Esophagus muscularis mucosa (tissue), 4 donors: ENCODE results near the gene NUCB1. TPM values are rescaled to one million over a fixed set of nuclear protein-coding genes. Genes with fewer than 3 reads are reported as not detected.
"Not testable (repeated sequence)": the region's sequence is repeated elsewhere in the genome, so short reads cannot be mapped to it uniquely, and the experiment has no call there.

Source experiments
- DNase-seq: peaks from one replicate; pipeline ENCODE4 v3.0.0-alpha.2; 2017; ENCODE audit errors: extremely low spot score
- H3K27ac ChIP-seq, 4 donors: fragments of 200-600 bp; sonication (generic); replicated peaks in 1 of 4; 1 replicate in 3 of 4; 2 replicates in 1 of 4; pipeline ENCODE4 v1.5.1; 2016 to 2019; ENCODE audit warnings: mild to moderate bottlenecking in 1 of 4
- H3K27me3 ChIP-seq, 4 donors: fragments of 200-600 bp; sonication (generic); one replicate each; pipeline versions ENCODE4 v1.5.1 to v1.6.0; 2016 to 2019
- H3K36me3 ChIP-seq, 4 donors: fragments of 200-600 bp; sonication (generic); one replicate each; pipeline ENCODE4 v1.5.1; 2016 to 2019
- H3K4me1 ChIP-seq, 4 donors: fragments of 200-600 bp; sonication (generic); one replicate each; pipeline ENCODE4 v1.5.1; 2016 to 2019
- H3K4me3 ChIP-seq, 4 donors: fragments of 200-600 bp; sonication (generic); 1 replicate in 2 of 4; 2 replicates in 2 of 4; pipeline ENCODE4 v1.5.1; 2016 to 2019; ENCODE audit warnings: mild to moderate bottlenecking in 4 of 4, moderate library complexity in 1 of 4
- H3K9me3 ChIP-seq, 4 donors: fragments of 200-600 bp; sonication (generic); 1 replicate in 3 of 4; 2 replicates in 1 of 4; pipeline ENCODE4 v1.5.1; 2016 to 2019
- EP300 ChIP-seq: sonication (generic); formaldehyde crosslinking; IDR thresholded peaks from one replicate; pipeline ENCODE4 v1.6.1; 2017; ENCODE audit warnings: antibody characterized with exemption
- POLR2A ChIP-seq: fragments of 450-650 bp; IDR thresholded peaks from one replicate; pipeline ENCODE4 v1.6.1; 2017; ENCODE audit warnings: antibody characterized with exemption, moderate library complexity, mild to moderate bottlenecking, low read depth
- POLR2AphosphoS5 ChIP-seq, 2 donors: sonication (generic); formaldehyde crosslinking; IDR thresholded peaks; one replicate each; pipeline ENCODE4 v1.6.1; 2017; ENCODE audit warnings: antibody characterized with exemption in 2 of 2
- WGBS: methylation state at CpG from one replicate; pipeline ENCODE4 v1.1.5; 2018; 5-methylcytosine and 5-hydroxymethylcytosine counted together
- intact Hi-C: fragments of 100-400 bp; cut with DNase I; formaldehyde crosslinking; loops from one replicate; pipeline ENCODE4 v1.15.1; 2023
- total RNA-seq, 4 donors: library from RNA; depleted of rRNA; stranded (reverse); fragments of >200 nt; gene quantifications; one replicate each; pipeline versions ENCODE4 v1.1.0 to v1.2.1, GENCODE V29; 2016
- TF ChIP-seq, protein P1 (sequence below), 3 experiments: fragments of 200-600 bp in 2 of 3; fragments of 450-650 bp in 1 of 3; sonication (generic) in 2 of 3; IDR thresholded peaks; one replicate each; pipeline ENCODE4 v1.5.1; 2017 to 2019; ENCODE audit warnings: antibody characterized with exemption in 3 of 3, mild to moderate bottlenecking in 2 of 3, moderate library complexity in 1 of 3

Gene NUCB1
- total RNA-seq, 4 donors from 2014 or later: 179 to 356 (median 284) TPM

DNA sequence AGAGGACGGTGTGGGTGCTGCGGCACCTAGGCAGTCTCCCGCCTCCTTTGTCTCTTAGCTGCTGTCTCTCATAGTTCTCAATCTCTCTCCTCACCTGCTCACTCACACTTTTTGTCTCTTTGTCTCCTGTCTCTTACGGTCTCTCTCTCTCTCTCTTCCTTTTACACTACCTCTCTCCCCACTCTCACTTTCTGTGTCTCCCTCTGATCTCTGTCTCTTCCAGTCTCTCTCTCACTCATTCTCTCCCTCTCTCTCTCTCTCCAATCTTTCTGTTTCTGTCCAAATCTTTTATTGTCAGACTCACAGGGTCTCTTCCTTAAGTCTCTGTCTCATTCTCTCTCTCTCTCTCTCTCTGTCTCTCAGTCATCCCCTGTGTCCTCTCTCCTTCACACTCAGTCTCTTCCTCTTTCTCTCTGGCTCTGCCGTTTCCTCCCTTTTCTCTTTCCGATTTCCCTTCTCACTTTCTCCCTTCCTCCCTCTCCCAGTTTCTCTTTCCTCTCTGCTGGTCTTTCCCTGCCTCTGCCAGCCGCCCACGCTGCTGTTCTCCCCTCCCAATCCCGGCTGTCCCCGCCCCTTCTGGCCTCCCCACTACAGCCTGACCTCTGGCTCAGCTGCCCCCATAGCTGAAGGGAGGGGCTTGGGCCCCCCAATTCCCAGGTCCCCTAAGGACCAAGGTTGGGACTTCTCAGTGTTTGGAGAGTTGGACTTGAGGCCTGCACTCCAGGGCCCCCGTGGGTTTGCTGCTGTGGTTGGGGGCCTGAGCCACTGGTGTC is 31.8 kb upstream of the NUCB1 start, which contains the start of gene PLEKHA4:
Gene PLEKHA4, minus strand, starts transcription at position 504 of the 773 bp plus-strand sequence. CDS start 997 bp downstream, outside the sequence.
- Histone ChIP-seq H3K27me3 (no peaks in the 10 kb centered on the region), H3K27ac (peak within 1 kb of the TSS; percentile 76 to 84 (median 81)), H3K4me3 (peak within 1 kb of the TSS; percentile 44 to 57 (median 48)), H3K4me1 (peaks cover 23 to 39% (median 33%) of the 10 kb centered on the region in 4 donors), H3K36me3 (peaks cover 0 to 14% (median 6%) of the 10 kb centered on the region in 4 donors), H3K9me3 (no peaks in the 10 kb centered on the region)
- WGBS: 20% methylated on average over 10 of the region's 11 CpGs
- TF ChIP-seq EP300 (no peak), POLR2AphosphoS5 (IDR thresholded peaks at IDR 0.05) (peak; percentile 48 to 53), POLR2A (no peak)
- TF ChIP-seq, protein P1, sequence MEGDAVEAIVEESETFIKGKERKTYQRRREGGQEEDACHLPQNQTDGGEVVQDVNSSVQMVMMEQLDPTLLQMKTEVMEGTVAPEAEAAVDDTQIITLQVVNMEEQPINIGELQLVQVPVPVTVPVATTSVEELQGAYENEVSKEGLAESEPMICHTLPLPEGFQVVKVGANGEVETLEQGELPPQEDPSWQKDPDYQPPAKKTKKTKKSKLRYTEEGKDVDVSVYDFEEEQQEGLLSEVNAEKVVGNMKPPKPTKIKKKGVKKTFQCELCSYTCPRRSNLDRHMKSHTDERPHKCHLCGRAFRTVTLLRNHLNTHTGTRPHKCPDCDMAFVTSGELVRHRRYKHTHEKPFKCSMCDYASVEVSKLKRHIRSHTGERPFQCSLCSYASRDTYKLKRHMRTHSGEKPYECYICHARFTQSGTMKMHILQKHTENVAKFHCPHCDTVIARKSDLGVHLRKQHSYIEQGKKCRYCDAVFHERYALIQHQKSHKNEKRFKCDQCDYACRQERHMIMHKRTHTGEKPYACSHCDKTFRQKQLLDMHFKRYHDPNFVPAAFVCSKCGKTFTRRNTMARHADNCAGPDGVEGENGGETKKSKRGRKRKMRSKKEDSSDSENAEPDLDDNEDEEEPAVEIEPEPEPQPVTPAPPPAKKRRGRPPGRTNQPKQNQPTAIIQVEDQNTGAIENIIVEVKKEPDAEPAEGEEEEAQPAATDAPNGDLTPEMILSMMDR (IDR thresholded peaks at IDR 0.05): no peak
- intact Hi-C loops: no loop called here
- DNase-seq: no peak

DNA sequence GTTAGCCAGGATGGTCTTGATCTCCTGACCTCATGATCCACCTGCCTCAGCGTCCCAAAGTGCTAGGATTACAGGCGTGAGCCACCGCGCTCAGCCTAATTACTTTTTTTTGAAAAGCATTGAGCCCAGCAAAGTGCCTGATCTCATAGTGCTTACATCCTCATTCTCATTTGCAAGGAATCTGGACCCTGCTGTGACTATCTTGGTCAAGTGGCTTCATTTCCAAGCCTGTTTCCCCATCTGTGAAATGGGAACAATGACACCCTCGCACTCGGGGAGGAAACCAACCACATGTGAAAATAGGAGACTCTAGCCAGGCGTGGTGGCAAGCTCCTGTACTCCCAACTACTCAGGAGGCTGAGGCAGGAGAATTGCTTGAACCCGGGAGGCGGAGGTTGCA is 30.1 kb upstream of the NUCB1 start:
- intact Hi-C loops: loop anchor here (5.0 kb wide), 1 partner anchor 97 kb away; the partner anchor contains the start of gene FTL
- Histone ChIP-seq H3K4me3 (no peak overlapping the region), H3K27me3 (no peaks in the 10 kb centered on the region), H3K36me3 (peaks cover 0 to 20% (median 15%) of the 10 kb centered on the region in 4 donors), H3K9me3 (no peaks in the 10 kb centered on the region), H3K27ac (no peak overlapping the region), H3K4me1 (peaks cover 30 to 56% (median 51%) of the 10 kb centered on the region in 4 donors)
- 96% methylated on average over 9 of the region's 9 CpGs for WGBS
- DNase-seq: no peak
- TF ChIP-seq POLR2AphosphoS5 (IDR thresholded peaks at IDR 0.05) (no peak), POLR2A (no peak), EP300 (no peak)
- TF ChIP-seq, protein P1 (IDR thresholded peaks at IDR 0.05): no peak

DNA sequence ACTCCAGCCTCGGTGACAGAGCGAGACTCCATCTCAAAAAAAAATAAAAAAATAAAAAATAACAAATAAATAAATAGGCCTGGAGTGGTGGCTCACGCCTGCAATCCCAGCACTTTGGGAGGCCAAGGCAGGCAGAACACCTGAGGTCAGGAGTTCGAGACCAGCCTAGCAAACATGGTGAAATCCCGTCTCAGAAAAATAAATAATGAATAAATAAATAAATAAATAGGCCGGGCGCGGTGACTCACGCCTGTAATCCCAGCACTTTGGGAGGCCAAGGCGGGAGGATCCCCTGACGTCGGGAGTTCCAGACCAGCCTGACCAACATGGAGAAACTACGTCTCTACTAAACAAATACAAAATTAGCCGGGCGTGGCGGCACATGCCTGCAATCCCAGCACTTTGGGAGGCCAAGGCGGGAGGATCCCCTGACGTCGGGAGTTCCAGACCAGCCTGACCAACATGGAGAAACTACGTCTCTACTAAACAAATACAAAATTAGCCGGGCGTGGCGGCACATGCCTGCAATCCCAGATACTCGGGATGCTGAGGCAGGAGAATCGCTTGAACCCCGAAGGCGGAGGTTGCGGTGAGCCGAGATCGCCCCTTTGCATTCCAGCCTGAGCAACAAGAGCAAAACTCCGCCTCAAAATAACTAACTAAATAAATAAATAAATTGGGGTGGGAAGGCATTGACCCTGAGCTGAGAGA is 28.5 kb upstream of the NUCB1 start:
- DNase-seq, H3K27me3 ChIP-seq, H3K9me3 ChIP-seq: not testable (repeated sequence)
- intact Hi-C loops: loop anchor here (5.0 kb wide), 1 partner anchor 96 kb away; the partner anchor contains the start of gene FTL
- Histone ChIP-seq H3K27ac (peak overlapping the region; percentile 94 to 100 (median 98)), H3K4me3 (peak overlapping the region; percentile 64 to 95 (median 80)), H3K36me3 (peaks cover 8 to 36% (median 30%) of the 10 kb centered on the region in 4 donors), H3K4me1 (peaks cover 41 to 67% (median 64%) of the 10 kb centered on the region in 4 donors)
- 84% methylated on average over 31 of the region's 31 CpGs for WGBS

DNA sequence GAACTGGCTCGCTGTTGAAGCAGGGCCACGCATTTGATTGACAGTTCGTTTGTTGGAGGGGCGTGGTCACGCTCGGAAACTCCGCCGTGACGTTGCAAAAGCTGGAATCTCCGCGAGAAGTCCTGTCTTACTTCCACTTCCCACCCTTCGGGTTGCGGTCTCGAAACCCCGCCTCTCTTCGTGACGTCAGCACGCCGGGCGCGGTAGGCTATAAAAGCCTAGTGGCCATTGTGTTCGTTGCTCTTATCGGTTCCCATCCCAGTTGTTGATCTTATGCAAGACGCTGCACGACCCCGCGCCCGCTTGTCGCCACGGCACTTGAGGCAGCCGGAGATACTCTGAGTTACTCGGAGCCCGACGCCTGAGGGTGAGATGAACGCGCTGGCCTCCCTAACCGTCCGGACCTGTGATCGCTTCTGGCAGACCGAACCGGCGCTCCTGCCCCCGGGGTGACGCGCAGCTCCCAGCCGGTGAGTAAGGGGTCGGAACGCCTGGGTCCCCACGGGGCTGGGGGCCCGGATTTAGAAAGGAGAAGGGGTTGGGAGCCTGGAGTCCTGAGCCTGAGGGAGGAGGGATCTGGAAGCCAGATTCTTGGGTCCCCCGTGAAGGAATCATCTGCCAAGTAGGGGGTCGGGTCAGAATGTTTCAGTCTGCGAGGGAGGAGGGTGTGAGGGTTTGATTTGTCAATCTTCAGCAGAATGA is 27.8 kb upstream of the NUCB1 start, which contains the start of gene PPP1R15A:
Gene PPP1R15A, plus strand, starts transcription at position 240 of the 702 bp plus-strand sequence. CDS start 813 bp downstream, outside the sequence.
- H3K4me3 ChIP-seq: peak within 1 kb of the TSS; percentile 64 to 95 (median 80)
- H3K9me3 ChIP-seq: no peaks in the 10 kb centered on the region
- TF ChIP-seq POLR2A (peak; percentile 99), POLR2AphosphoS5 (IDR thresholded peaks at IDR 0.05) (peak; percentile 100), EP300 (no peak)
- TF ChIP-seq, protein P1 (IDR thresholded peaks at IDR 0.05): peak in 2 of 3 experiments; percentile 26 to 35
- peak; percentile 100 for DNase-seq
- WGBS: 0% methylated on average over 23 of the region's 53 CpGs
- H3K4me1 ChIP-seq: peaks cover 41 to 66% (median 65%) of the 10 kb centered on the region in 4 donors
- no peaks in the 10 kb centered on the region for H3K27me3 ChIP-seq
- H3K36me3 ChIP-seq: peaks cover 8 to 43% (median 36%) of the 10 kb centered on the region in 4 donors
- intact Hi-C loops: loop anchor here (5.0 kb wide), 1 partner anchor 95 kb away; the partner anchor contains the start of gene FTL
- peak within 1 kb of the TSS; percentile 94 to 100 (median 98) for H3K27ac ChIP-seq
